GM23248 (cell line): ENCODE data around the gene HYKK. TPM values are rescaled to one million over a fixed set of nuclear protein-coding genes. Genes with fewer than 3 reads are reported as not detected.
"Not testable (repeated sequence)": the region's sequence is repeated elsewhere in the genome, so short reads cannot be mapped to it uniquely, and the experiment has no call there.

ENCODE experiments used
- DNase-seq: peaks from one replicate; pipeline ENCODE4 v3.0.0-alpha.2; 2015
- H2AFZ ChIP-seq: fragments of 200-600 bp; sonication (generic); 2 replicates; pipeline ENCODE4 v1.6.1; 2016; ENCODE audit warnings: antibody characterized with exemption
- H3F3A ChIP-seq: fragments of 200-600 bp; sonication (generic); 2 replicates; pipeline ENCODE4 v1.6.1; 2016; ENCODE audit warnings: mild to moderate bottlenecking, antibody characterized with exemption, mixed run types; ENCODE audit not compliant: insufficient read depth
- H3K27ac ChIP-seq: fragments of 200-600 bp; sonication (generic); 2 replicates; pipeline ENCODE4 v1.5.1; 2016; ENCODE audit warnings: mild to moderate bottlenecking
- H3K27me3 ChIP-seq: fragments of 200-600 bp; sonication (generic); replicated peaks from 2 replicates; pipeline ENCODE4 v1.6.1; 2016; ENCODE audit warnings: mild to moderate bottlenecking; ENCODE audit not compliant: insufficient read depth
- H3K36me3 ChIP-seq: fragments of 200-600 bp; sonication (generic); 2 replicates; pipeline ENCODE4 v1.6.1; 2016; ENCODE audit warnings: low read depth, mild to moderate bottlenecking
- H3K4me1 ChIP-seq: fragments of 200-600 bp; sonication (generic); 2 replicates; pipeline ENCODE4 v1.6.1; 2016; ENCODE audit warnings: mild to moderate bottlenecking; ENCODE audit not compliant: insufficient read depth
- H3K4me2 ChIP-seq: fragments of 200-600 bp; sonication (generic); one replicate; pipeline ENCODE4 v1.6.1; 2016; ENCODE audit warnings: mild to moderate bottlenecking; ENCODE audit not compliant: unreplicated experiment
- H3K4me3 ChIP-seq: fragments of 200-600 bp; sonication (generic); 2 replicates; pipeline ENCODE4 v1.5.1; 2016; ENCODE audit warnings: mild to moderate bottlenecking
- H3K79me2 ChIP-seq: fragments of 200-600 bp; sonication (generic); 2 replicates; pipeline ENCODE4 v1.6.1; 2016; ENCODE audit warnings: mild to moderate bottlenecking; ENCODE audit not compliant: insufficient read depth
- H3K9ac ChIP-seq: fragments of 200-600 bp; sonication (generic); 2 replicates; pipeline ENCODE4 v1.6.1; 2016; ENCODE audit warnings: mild to moderate bottlenecking
- H3K9me2 ChIP-seq: fragments of 200-600 bp; sonication (generic); 2 replicates; pipeline ENCODE4 v1.6.1; 2016; ENCODE audit warnings: mixed run types, mild to moderate bottlenecking, moderate library complexity; ENCODE audit not compliant: insufficient read depth
- H3K9me3 ChIP-seq: fragments of 200-600 bp; sonication (generic); one replicate; pipeline ENCODE4 v1.6.1; 2017; ENCODE audit warnings: low read depth
- H4K20me1 ChIP-seq: fragments of 200-600 bp; sonication (generic); 2 replicates; pipeline ENCODE4 v1.6.0; 2016; ENCODE audit not compliant: insufficient read depth
- EZH2 ChIP-seq: fragments of 200-600 bp; sonication (generic); IDR thresholded peaks from 2 replicates; pipeline ENCODE4 v1.6.1; 2018; ENCODE audit warnings: antibody characterized with exemption, mild to moderate bottlenecking; ENCODE audit not compliant: insufficient read depth, poor library complexity, severe bottlenecking
- EZH2phosphoT487 ChIP-seq: fragments of 200-600 bp; sonication (generic); IDR thresholded peaks from 2 replicates; pipeline ENCODE4 v1.6.1; 2018; ENCODE audit warnings: antibody characterized with exemption, moderate library complexity, mild to moderate bottlenecking, low read depth; ENCODE audit not compliant: insufficient read depth
- WGBS, 2 experiments: methylation state at CpG; one replicate each; pipeline ENCODE4 v1.1.6; 2015 to 2017; ENCODE audit warnings: low lambda C conversion rate in 2 of 2, low coverage in 1 of 2; ENCODE audit errors: missing lambda C conversion rate in 2 of 2; 5-methylcytosine and 5-hydroxymethylcytosine counted together
- in situ Hi-C: fragments of 300-500 bp; cut with MboI; formaldehyde crosslinking; loops from 2 replicates; pipeline ENCODE4 v1.15.0; 2020
- polyA plus RNA-seq: library from polyadenylated mRNA; unstranded; fragments of >200 nt; fragmentation: Nextera tagmentation; extraction: Ambion mirVana; gene quantifications from 2 replicates; pipeline ENCODE4 v1.2.1, GENCODE V29; 2016
- total RNA-seq: library from RNA; depleted of rRNA; stranded (reverse); fragments of >200 nt; shearing (Covaris generic); gene quantifications from 2 replicates; pipeline ENCODE4 v1.2.3, GENCODE V29; 2014

Gene HYKK
- total and polyA plus RNA-seq, 2 experiments from 2014 or later = 2.4 to 3.9 TPM

GRCh38 chr15:78550815-78551214, 43.4 kb downstream of the HYKK start:
- H3K4me1 ChIP-seq = no peaks in the 10 kb centered on the region
- H3K9me2 ChIP-seq = no peaks in the 10 kb centered on the region
- no peak overlapping the region for H3K4me3 ChIP-seq
- WGBS, 2 experiments = 74 to 81% methylated on average over 3 of the region's 3 CpGs
- H3K36me3 ChIP-seq = peaks cover 36% of the 10 kb centered on the region
- H3K79me2 ChIP-seq = no peaks in the 10 kb centered on the region
- H3K9me3 ChIP-seq = no peaks in the 10 kb centered on the region
- DNase-seq = no peak
- H3F3A ChIP-seq = peaks cover 9% of the 10 kb centered on the region; the same call in 1 of the 2 replicates
- in situ Hi-C loops = no loop called here
- no peak overlapping the region for H2AFZ ChIP-seq
- H4K20me1 ChIP-seq = no peaks in the 10 kb centered on the region
- no peak overlapping the region for H3K4me2 ChIP-seq
- H3K27ac ChIP-seq = no peak overlapping the region
- no peaks in the 10 kb centered on the region for H3K27me3 ChIP-seq
- no peak overlapping the region for H3K9ac ChIP-seq
- no peak for TF ChIP-seq EZH2
- no peak for TF ChIP-seq EZH2phosphoT487

GRCh38 chr15:78551902-78552301, 44.5 kb downstream of the HYKK start:
- no peaks in the 10 kb centered on the region for H3K9me2 ChIP-seq

DNA sequence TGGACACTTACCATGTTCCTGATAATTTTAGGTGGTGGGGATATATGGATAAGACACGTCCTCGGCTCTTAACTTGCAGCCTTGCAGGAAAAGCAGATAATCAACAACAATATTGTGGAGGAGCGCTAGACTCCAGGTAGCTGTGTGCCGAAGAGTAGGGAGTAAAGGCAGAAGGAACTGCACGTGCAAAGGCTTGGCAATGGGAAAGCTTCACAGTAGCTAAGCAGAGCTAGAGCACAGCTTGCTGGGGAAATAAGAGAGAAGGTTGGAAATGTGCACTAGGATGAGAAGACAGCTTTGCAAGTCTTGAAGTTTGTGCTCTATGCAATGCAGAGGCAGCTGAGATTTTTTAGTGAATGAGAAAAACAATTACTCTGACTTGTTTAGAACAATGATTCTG, 45.2 kb downstream of the HYKK start:
- Histone ChIP-seq H3K9me3 (no peaks in the 10 kb centered on the region), H3K27ac (no peak overlapping the region), H2AFZ (no peak overlapping the region), H3K4me2 (no peak overlapping the region), H3F3A (peaks cover 9% of the 10 kb centered on the region; the same call in 1 of the 2 replicates), H3K27me3 (no peaks in the 10 kb centered on the region), H3K4me3 (no peak overlapping the region), H4K20me1 (no peaks in the 10 kb centered on the region), H3K79me2 (no peaks in the 10 kb centered on the region), H3K4me1 (no peaks in the 10 kb centered on the region), H3K36me3 (peaks cover 19% of the 10 kb centered on the region; the same call in 1 of the 2 replicates), H3K9ac (no peak overlapping the region), H3K9me2 (no peaks in the 10 kb centered on the region)
- TF ChIP-seq EZH2phosphoT487 = no peak
- no peak for TF ChIP-seq EZH2
- DNase-seq = no peak
- WGBS, 2 experiments = 52 to 56% methylated on average over 5 of the region's 5 CpGs
- in situ Hi-C loops = no loop called here

More at GRCh38 chr15:78551902-78552301, 44.5 kb downstream of the HYKK start:
- Histone ChIP-seq H3K4me1 (no peaks in the 10 kb centered on the region), H3F3A (peaks cover 9% of the 10 kb centered on the region; the same call in 1 of the 2 replicates), H3K4me2 (no peak overlapping the region), H3K79me2 (no peaks in the 10 kb centered on the region), H3K9ac (no peak overlapping the region), H4K20me1 (no peaks in the 10 kb centered on the region), H3K4me3 (no peak overlapping the region), H3K36me3 (peaks cover 26% of the 10 kb centered on the region), H3K27ac (no peak overlapping the region), H2AFZ (no peak overlapping the region), H3K9me3 (no peaks in the 10 kb centered on the region), H3K27me3 (no peaks in the 10 kb centered on the region)
- 63 to 65% methylated on average over 5 of the region's 5 CpGs for WGBS, 2 experiments
- in situ Hi-C loops = no loop called here
- TF ChIP-seq EZH2 (no peak), EZH2phosphoT487 (no peak)
- no peak for DNase-seq

DNA sequence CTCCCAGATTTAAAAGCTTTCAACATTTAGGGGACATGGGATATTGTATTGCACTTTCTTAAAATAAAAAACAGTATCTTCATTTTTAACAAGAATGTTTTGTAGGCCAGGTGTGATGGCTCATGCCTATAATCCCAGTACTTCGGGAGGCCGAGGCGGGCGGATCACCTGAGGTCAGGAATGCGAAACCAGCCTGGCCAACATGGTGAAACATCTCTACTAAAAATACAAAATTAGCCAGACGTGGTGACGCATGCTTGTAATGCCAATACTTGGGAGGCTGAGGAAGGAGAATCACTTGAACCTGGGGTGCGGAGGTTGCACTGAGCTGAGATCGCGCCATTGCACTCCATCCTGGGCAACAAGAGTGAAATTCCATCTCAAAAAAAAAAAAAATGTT, 52.8 kb downstream of the HYKK start:
- WGBS, 2 experiments = 94 to 96% methylated on average over 10 of the region's 10 CpGs
- H3K36me3 ChIP-seq, H3F3A ChIP-seq, H3K79me2 ChIP-seq, H3K27ac ChIP-seq, H3K4me3 ChIP-seq, H2AFZ ChIP-seq, H3K9ac ChIP-seq, H3K27me3 ChIP-seq, H3K4me1 ChIP-seq, H3K9me3 ChIP-seq, H4K20me1 ChIP-seq, in situ Hi-C loops, DNase-seq, H3K4me2 ChIP-seq, H3K9me2 ChIP-seq: not testable (repeated sequence)

DNA sequence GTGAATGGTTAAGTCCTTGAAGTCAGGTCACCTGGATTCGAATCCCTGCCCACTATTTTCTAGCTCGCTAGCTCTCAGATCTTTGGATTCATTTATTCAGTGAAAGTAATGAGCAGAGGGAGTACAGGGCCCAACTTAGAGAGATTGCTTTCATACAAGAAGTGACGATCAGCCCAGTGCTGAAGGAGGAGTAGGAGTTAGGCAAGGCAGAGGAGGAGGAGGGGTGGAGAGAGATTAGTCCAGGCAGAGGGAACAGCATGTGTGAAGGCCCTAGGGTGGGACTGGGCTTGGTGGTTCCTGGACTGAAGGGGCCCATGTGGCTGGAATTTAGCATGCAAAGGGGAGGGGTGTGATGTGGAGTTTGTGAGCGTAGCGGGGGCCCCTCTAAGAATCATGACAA, 54.1 kb downstream of the HYKK start:
- in situ Hi-C loops = no loop called here

More for the DNA sequence above, 54.1 kb downstream of the HYKK start:
- DNase-seq = no peak
- Histone ChIP-seq H3K36me3 (no peaks in the 10 kb centered on the region), H3F3A (no peaks in the 10 kb centered on the region), H3K9ac (no peak overlapping the region), H3K4me1 (no peaks in the 10 kb centered on the region), H3K9me3 (no peaks in the 10 kb centered on the region), H3K27me3 (peaks cover 5% of the 10 kb centered on the region; the same call in 1 of the 2 replicates), H3K9me2 (no peaks in the 10 kb centered on the region), H4K20me1 (no peaks in the 10 kb centered on the region), H3K27ac (no peak overlapping the region), H2AFZ (no peak overlapping the region), H3K79me2 (no peaks in the 10 kb centered on the region), H3K4me3 (no peak overlapping the region), H3K4me2 (no peak overlapping the region)
- 73 to 77% methylated on average over 5 of the region's 5 CpGs for WGBS, 2 experiments
- TF ChIP-seq EZH2phosphoT487 = no peak
- TF ChIP-seq EZH2 = no peak
